Activated B cell treated with CpG ODN at 0.5 μM for 24 hours (primary cell): ENCODE data around the gene METTL9. TPM values are rescaled to one million over a fixed set of nuclear protein-coding genes. Genes with fewer than 3 reads are reported as not detected.
A peak's percentile ranks its signal among the peaks of the same experiment; 100 is the strongest.

Source experiments
- ATAC-seq: fragments of 200-7000 bp; cut with Tn5 transposase; one replicate; pipeline ENCODE4 v1.10.0; 2021; ENCODE audit warnings: low read depth, mild to moderate bottlenecking, moderate library complexity
- CTCF ChIA-PET: fragments of 350-600 bp; sonication (Branson Sonifier 250); formaldehyde crosslinking; loops from one replicate; lab custom pipeline; 2021; ENCODE audit warnings: antibody characterized with exemption; lab: Charles Lee
- POLR2A ChIA-PET: fragments of 350-600 bp; sonication (Branson Sonifier 250); formaldehyde crosslinking; loops from one replicate; lab custom pipeline; 2021; ENCODE audit warnings: antibody characterized with exemption; lab: Charles Lee
- DNase-seq: peaks from one replicate; pipeline ENCODE4 v3.0.0; 2022
- H3K27ac Mint-ChIP-seq: one replicate; pipeline ENCODE4 v1.8.0; 2020; ENCODE audit warnings: mixed read lengths
- H3K27me3 Mint-ChIP-seq: one replicate; pipeline ENCODE4 v1.8.0; 2021; ENCODE audit warnings: mixed read lengths
- H3K36me3 Mint-ChIP-seq: one replicate; pipeline ENCODE4 v1.8.0; 2021; ENCODE audit warnings: low read depth, mixed read lengths
- H3K4me1 Mint-ChIP-seq: one replicate; pipeline ENCODE4 v1.8.0; 2021; ENCODE audit warnings: mixed read lengths
- H3K4me3 Mint-ChIP-seq: one replicate; pipeline ENCODE4 v1.8.0; 2020; ENCODE audit warnings: mild to moderate bottlenecking, mixed read lengths
- H3K9me3 Mint-ChIP-seq: one replicate; pipeline ENCODE4 v1.8.0; 2020; ENCODE audit warnings: mixed read lengths
- intact Hi-C: fragments of 100-400 bp; cut with micrococcal nuclease; formaldehyde crosslinking; loops from one replicate; pipeline ENCODE4 v1.15.1; 2024
- total RNA-seq: library from RNA; stranded (reverse); gene quantifications from 2 replicates; pipeline ENCODE4 v1.2.3, GENCODE V29; 2022
- TF ChIP-seq, protein P1 (sequence below): fragments of 200-600 bp; IDR thresholded peaks from one replicate; pipeline ENCODE4 v1.8.0; 2022; ENCODE audit warnings: antibody characterized with exemption, mild to moderate bottlenecking

The METTL9 gene
- total RNA-seq, 1 donor from 2014 or later = 53.3 TPM

- H3K36me3 Mint-ChIP-seq = no peaks in the 10 kb centered on the region
- no peak overlapping the region for H3K27ac Mint-ChIP-seq
- ChIA-PET CTCF (interaction anchor here (0.9 to 1.3 kb wide), 3 partner anchors 41 to 111 kb away, joined by 3 to 4 read pairs (median 3); no protein-coding TSS in a partner anchor), POLR2A (no interaction called here)
- peaks cover under 1% of the 10 kb centered on the region for H3K27me3 Mint-ChIP-seq
- H3K9me3 Mint-ChIP-seq = no peaks in the 10 kb centered on the region
- TF ChIP-seq, protein P1, sequence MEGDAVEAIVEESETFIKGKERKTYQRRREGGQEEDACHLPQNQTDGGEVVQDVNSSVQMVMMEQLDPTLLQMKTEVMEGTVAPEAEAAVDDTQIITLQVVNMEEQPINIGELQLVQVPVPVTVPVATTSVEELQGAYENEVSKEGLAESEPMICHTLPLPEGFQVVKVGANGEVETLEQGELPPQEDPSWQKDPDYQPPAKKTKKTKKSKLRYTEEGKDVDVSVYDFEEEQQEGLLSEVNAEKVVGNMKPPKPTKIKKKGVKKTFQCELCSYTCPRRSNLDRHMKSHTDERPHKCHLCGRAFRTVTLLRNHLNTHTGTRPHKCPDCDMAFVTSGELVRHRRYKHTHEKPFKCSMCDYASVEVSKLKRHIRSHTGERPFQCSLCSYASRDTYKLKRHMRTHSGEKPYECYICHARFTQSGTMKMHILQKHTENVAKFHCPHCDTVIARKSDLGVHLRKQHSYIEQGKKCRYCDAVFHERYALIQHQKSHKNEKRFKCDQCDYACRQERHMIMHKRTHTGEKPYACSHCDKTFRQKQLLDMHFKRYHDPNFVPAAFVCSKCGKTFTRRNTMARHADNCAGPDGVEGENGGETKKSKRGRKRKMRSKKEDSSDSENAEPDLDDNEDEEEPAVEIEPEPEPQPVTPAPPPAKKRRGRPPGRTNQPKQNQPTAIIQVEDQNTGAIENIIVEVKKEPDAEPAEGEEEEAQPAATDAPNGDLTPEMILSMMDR = no peak
- H3K4me3 Mint-ChIP-seq = no peak overlapping the region
- DNase-seq = no peak
- ATAC-seq = no peak
- intact Hi-C loops = no loop called here
- H3K4me1 Mint-ChIP-seq = peaks cover 5% of the 10 kb centered on the region
Observed at GRCh38 chr16:21698169-21699032, 99.0 kb downstream of the METTL9 start.

- ATAC-seq = no peak
- TF ChIP-seq, protein P1 = no peak
Observed at GRCh38 chr16:21701271-21701670, 101.9 kb downstream of the METTL9 start.

GRCh38 chr16:21702276-21702675 is 102.9 kb downstream of the METTL9 start:
- Mint-ChIP-seq H3K4me3 (no peak overlapping the region), H3K9me3 (no peaks in the 10 kb centered on the region), H3K27me3 (peaks cover 3% of the 10 kb centered on the region), H3K27ac (no peak overlapping the region), H3K4me1 (peaks cover 15% of the 10 kb centered on the region), H3K36me3 (no peaks in the 10 kb centered on the region)
- ATAC-seq = no peak
- CTCF ChIA-PET = interaction anchor here (6.7 kb wide), 1 partner anchor 45 kb away, joined by 54 read pairs; no protein-coding TSS in a partner anchor
- no peak for DNase-seq
- intact Hi-C loops = loop anchor here (10.0 kb wide), 2 partner anchors 103 to 1733 kb away; no protein-coding TSS in a partner anchor
- TF ChIP-seq, protein P1 = no peak
- POLR2A ChIA-PET = no interaction called here

More at GRCh38 chr16:21701271-21701670, 101.9 kb downstream of the METTL9 start:
- H3K9me3 Mint-ChIP-seq = no peaks in the 10 kb centered on the region
- H3K4me3 Mint-ChIP-seq = no peak overlapping the region
- no peak overlapping the region for H3K27ac Mint-ChIP-seq
- no peaks in the 10 kb centered on the region for H3K36me3 Mint-ChIP-seq
- no peak for DNase-seq
- ChIA-PET CTCF (interaction anchor here (1.4 kb wide), 1 partner anchor 44 kb away, joined by 7 read pairs; no protein-coding TSS in a partner anchor), POLR2A (no interaction called here)
- intact Hi-C loops = loop anchor here (10.0 kb wide), 2 partner anchors 104 to 1734 kb away; no protein-coding TSS in a partner anchor
- H3K27me3 Mint-ChIP-seq = peaks cover 3% of the 10 kb centered on the region
- H3K4me1 Mint-ChIP-seq = peaks cover 15% of the 10 kb centered on the region

DNA sequence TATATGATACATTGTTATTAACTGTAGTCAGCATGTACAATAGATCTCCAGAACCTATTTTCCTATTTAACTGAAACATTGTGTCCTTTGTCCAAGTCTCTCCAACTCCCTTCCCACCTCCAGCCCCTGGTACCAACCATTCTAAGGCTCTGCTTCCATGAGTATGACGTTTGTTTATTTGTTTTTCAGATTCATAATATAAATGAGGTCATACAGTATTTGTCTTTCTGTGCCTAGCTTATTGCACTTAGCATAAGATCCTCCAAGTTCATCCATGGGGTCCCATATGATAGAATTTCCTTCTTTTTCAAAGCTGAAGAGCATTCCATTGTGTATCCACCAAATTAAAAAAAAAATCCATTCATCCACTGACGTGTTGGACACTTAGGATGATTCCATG is 103.8 kb downstream of the METTL9 start:
- H3K4me3 Mint-ChIP-seq = peak overlapping the region; percentile 47
- intact Hi-C loops = loop anchor here (1.0 to 10.0 kb wide), 3 partner anchors 46 to 1732 kb away; no protein-coding TSS in a partner anchor
- DNase-seq = no peak
- no peak overlapping the region for H3K27ac Mint-ChIP-seq
- peaks cover 15% of the 10 kb centered on the region for H3K4me1 Mint-ChIP-seq
- ATAC-seq = no peak
- TF ChIP-seq, protein P1 = no peak
- peaks cover 3% of the 10 kb centered on the region for H3K27me3 Mint-ChIP-seq
- ChIA-PET POLR2A (no interaction called here), CTCF (interaction anchor here (6.7 kb wide), 1 partner anchor 46 kb away, joined by 54 read pairs; no protein-coding TSS in a partner anchor)
- H3K36me3 Mint-ChIP-seq = no peaks in the 10 kb centered on the region
- H3K9me3 Mint-ChIP-seq = no peaks in the 10 kb centered on the region
